ENCODE data around the gene KLF2. TPM values are rescaled to one million over a fixed set of nuclear protein-coding genes. Genes with fewer than 3 reads are reported as not detected.

The KLF2 gene
- total and polyA plus RNA-seq, 10 of the 15 experiments (the other 5 are each of a cell fraction or from before 2014, with no cell fraction given) = 0.16 to 13.7 (median 1.0) TPM

- TF ChIP-seq MLLT1 (IDR thresholded peaks at IDR 0.05) (peak; percentile 46; the same call in 1 of the 2 replicates), NKRF (conservative IDR thresholded peaks at IDR 0.05) (no peak), SMAD1 (IDR thresholded peaks at IDR 0.05; ENCODE audit: low read depth, partially characterized antibody) (no peak), BCLAF1 (IDR thresholded peaks at IDR 0.05) (no peak), DPF2 (IDR thresholded peaks at IDR 0.05) (peak; percentile 48; the same call in 1 of the 2 replicates), SMARCA5 (IDR thresholded peaks at IDR 0.05) (no peak), USF1 (IDR thresholded peaks at IDR 0.05; ENCODE audit: borderline replicate concordance, extremely low read length, insufficient read depth, low read depth, low read length) (no peak), FOXK2 (IDR thresholded peaks at IDR 0.05) (no peak), E2F8 (IDR thresholded peaks at IDR 0.05; ENCODE audit: low read depth, partially characterized antibody) (no peak), NFYA (IDR thresholded peaks at IDR 0.05; ENCODE audit: borderline replicate concordance, low read depth, low read length) (no peak), ELK1 (IDR thresholded peaks at IDR 0.05; ENCODE audit: low read depth, low read length) (no peak), EP300 (IDR thresholded peaks at IDR 0.05; ENCODE audit: borderline replicate concordance in 1 of 2, control insufficient read depth in 1 of 2, low read depth in 2 of 2, low read length in 2 of 2) (peak in 1 of 2 experiments; percentile 50; a peak in 1 of 4 replicates), ZNF207 (IDR thresholded peaks at IDR 0.05; ENCODE audit: borderline replicate concordance) (no peak), PML (IDR thresholded peaks at IDR 0.05; ENCODE audit: low read length) (no peak)
These were observed 17.5 kb downstream of the KLF2 start (continued) for GRCh38 chr19:16342002-16342715.
